ENCODE measurements around the gene RGS19. TPM values are rescaled to one million over a fixed set of nuclear protein-coding genes. Genes with fewer than 3 reads are reported as not detected.

Gene RGS19
- total RNA-seq, 1 experiment from 2014 or later: 12.8 TPM

DNA sequence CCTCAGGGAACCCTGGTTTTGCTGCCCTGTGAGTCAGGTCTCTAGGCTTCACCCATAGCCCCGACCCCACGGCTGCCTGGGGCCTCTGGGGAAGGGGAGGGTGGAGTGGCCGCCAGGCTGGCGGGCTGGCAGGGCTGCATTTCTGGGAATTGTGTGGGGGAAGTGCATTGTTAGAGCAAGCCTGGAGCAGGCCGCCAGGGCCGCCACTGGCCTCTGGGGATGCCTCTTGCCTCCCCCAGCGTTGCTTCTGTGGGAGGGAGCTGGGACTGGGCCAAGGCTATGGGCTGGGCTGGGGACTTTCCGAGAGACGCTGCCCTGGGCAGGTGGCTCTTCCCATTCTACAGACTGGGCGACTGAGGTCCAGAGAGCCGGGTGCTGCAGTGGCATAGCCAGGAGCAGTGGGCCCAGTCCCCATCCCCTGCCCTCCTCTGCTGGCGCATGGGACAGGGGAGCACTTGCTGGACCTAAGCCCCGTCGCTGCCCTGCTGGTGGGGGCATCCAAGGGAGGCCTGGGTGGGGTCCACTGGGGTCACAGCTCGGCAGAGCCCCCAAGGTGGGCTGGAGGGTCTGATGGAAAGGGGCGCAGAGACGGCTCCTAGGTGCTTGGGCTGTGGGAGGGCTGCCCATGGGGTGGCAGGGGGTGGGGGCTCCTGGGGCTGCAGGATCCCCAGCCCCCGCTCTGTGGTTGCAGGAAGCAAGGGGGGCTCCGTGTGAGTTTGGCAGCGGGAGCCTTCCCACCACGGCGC is 23.3 kb downstream of the RGS19 start:
- H3K36me3 Mint-ChIP-seq (ENCODE audit: insufficient read depth in 1 of 3, low read depth in 3 of 3): no peaks in the 10 kb centered on the region; a peak in 1 of 7 replicates

More for the DNA sequence above, 23.3 kb downstream of the RGS19 start:
- Histone ChIP-seq H3K18ac (ENCODE audit: insufficient read length, low read depth, low read length) (no peak overlapping the region), H3K23me2 (ENCODE audit: insufficient read length, low read depth, low read length, poor library complexity, severe bottlenecking) (no peaks in the 10 kb centered on the region), H3K23ac (ENCODE audit: insufficient read length, low read depth, low read length) (no peak overlapping the region), H4K5ac (ENCODE audit: insufficient read length, low read depth, low read length) (no peak overlapping the region), H3K14ac (ENCODE audit: insufficient read depth, low read length) (no peak overlapping the region; the same call in 1 of the 2 replicates), H4K91ac (ENCODE audit: insufficient read length, low read depth, low read length) (no peak overlapping the region), H3K27me3 (ENCODE audit: insufficient read depth, low read length) (no peaks in the 10 kb centered on the region; the same call in 1 of the 2 replicates), H3K9me3 (ENCODE audit: control insufficient read depth, low read depth, low read length) (no peaks in the 10 kb centered on the region), H3K56ac (ENCODE audit: insufficient read length, low read depth, low read length) (no peak overlapping the region), H3K27ac (ENCODE audit: insufficient read length, low read depth, low read length) (no peak overlapping the region), H2BK20ac (ENCODE audit: low read depth, low read length, poor library complexity, severe bottlenecking) (no peak overlapping the region), H2BK12ac (ENCODE audit: insufficient read length, low read depth, low read length) (no peak overlapping the region), H2BK5ac (ENCODE audit: insufficient read length, low read length) (no peak overlapping the region), H3K79me2 (ENCODE audit: insufficient read depth, low read length) (no peaks in the 10 kb centered on the region), H3T11ph (ENCODE audit: low read length) (no peak overlapping the region), H4K8ac (replicated peaks; ENCODE audit: insufficient read length, low read depth, low read length) (no peak overlapping the region), H2BK15ac (ENCODE audit: low read depth, low read length) (no peak overlapping the region), H3K4me2 (ENCODE audit: insufficient read depth, insufficient read length, low read length) (no peak overlapping the region), H2AFZ (ENCODE audit: low read length) (no peak overlapping the region), H3K9ac (ENCODE audit: extremely low read depth, insufficient read length, low read length) (no peak overlapping the region), H2AK5ac (ENCODE audit: insufficient read length, low read length) (no peak overlapping the region), H3K4ac (ENCODE audit: low read depth, low read length) (no peak overlapping the region), H3K79me1 (ENCODE audit: insufficient read depth, low read depth, low read length, poor library complexity, severe bottlenecking) (no peaks in the 10 kb centered on the region), H4K20me1 (ENCODE audit: control insufficient read depth, insufficient read depth, insufficient read length) (no peaks in the 10 kb centered on the region), H3K4me1 (ENCODE audit: insufficient read depth, low read length) (no peaks in the 10 kb centered on the region), H2BK120ac (ENCODE audit: low read depth, low read length, poor library complexity, severe bottlenecking) (no peak overlapping the region)
- TF ChIP-seq, protein P1, sequence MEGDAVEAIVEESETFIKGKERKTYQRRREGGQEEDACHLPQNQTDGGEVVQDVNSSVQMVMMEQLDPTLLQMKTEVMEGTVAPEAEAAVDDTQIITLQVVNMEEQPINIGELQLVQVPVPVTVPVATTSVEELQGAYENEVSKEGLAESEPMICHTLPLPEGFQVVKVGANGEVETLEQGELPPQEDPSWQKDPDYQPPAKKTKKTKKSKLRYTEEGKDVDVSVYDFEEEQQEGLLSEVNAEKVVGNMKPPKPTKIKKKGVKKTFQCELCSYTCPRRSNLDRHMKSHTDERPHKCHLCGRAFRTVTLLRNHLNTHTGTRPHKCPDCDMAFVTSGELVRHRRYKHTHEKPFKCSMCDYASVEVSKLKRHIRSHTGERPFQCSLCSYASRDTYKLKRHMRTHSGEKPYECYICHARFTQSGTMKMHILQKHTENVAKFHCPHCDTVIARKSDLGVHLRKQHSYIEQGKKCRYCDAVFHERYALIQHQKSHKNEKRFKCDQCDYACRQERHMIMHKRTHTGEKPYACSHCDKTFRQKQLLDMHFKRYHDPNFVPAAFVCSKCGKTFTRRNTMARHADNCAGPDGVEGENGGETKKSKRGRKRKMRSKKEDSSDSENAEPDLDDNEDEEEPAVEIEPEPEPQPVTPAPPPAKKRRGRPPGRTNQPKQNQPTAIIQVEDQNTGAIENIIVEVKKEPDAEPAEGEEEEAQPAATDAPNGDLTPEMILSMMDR (conservative IDR thresholded peaks at IDR 0.05): no peak
- peaks cover 21 to 30% of the 10 kb centered on the region in 2 experiments for H3K4me1 Mint-ChIP-seq
- H3K27me3 Mint-ChIP-seq (ENCODE audit: low read depth): peaks cover 25% of the 10 kb centered on the region
- H3K27ac Mint-ChIP-seq: no peak overlapping the region
- no peaks in the 10 kb centered on the region; a peak in 1 of 5 replicates for H3K9me3 Mint-ChIP-seq
- H3K4me3 Mint-ChIP-seq: no peak overlapping the region
- no peak for DNase-seq
- WGBS (ENCODE audit: extremely low coverage, insufficient read length, low lambda C conversion rate): no CpG with 5 or more reads among the region's 22 CpGs

All from H9 (cell line).